NT2/D1 (cell line): ENCODE results near the gene RNF144B.

Experiments used
- DNase-seq: peaks from one replicate; pipeline ENCODE4 v3.0.0-alpha.2; 2011; ENCODE audit warnings: low read depth, low spot score
- H3K27me3 ChIP-seq: 2 replicates; pipeline ENCODE4 v1.6.0; 2011; ENCODE audit warnings: mild to moderate bottlenecking; ENCODE audit not compliant: insufficient read length, insufficient read depth
- H3K36me3 ChIP-seq: 2 replicates; pipeline ENCODE4 v1.6.1; 2011; ENCODE audit warnings: mild to moderate bottlenecking, low read length, mixed read lengths; ENCODE audit not compliant: insufficient read depth, insufficient read length
- H3K4me1 ChIP-seq: 2 replicates; pipeline ENCODE4 v1.5.1; 2011; ENCODE audit not compliant: insufficient read depth, insufficient read length
- H3K4me3 ChIP-seq: 2 replicates; pipeline ENCODE4 v1.5.1; 2011; ENCODE audit warnings: low read depth; ENCODE audit not compliant: insufficient read length
- H3K9ac ChIP-seq: 2 replicates; pipeline ENCODE4 v1.6.0; 2011; ENCODE audit warnings: low read depth; ENCODE audit not compliant: insufficient read length
- H3K9me3 ChIP-seq: 2 replicates; pipeline ENCODE4 v1.5.1; 2011; ENCODE audit warnings: mild to moderate bottlenecking, low read length; ENCODE audit not compliant: insufficient read depth
- SUZ12 ChIP-seq: IDR thresholded peaks from 2 replicates; pipeline ENCODE4 v1.6.1; 2011; ENCODE audit not compliant: insufficient read length, insufficient read depth; ENCODE audit errors: extremely low read depth
- YY1 ChIP-seq: IDR thresholded peaks from 2 replicates; pipeline ENCODE4 v1.6.1; 2011; ENCODE audit not compliant: insufficient read length, insufficient read depth
- ZNF274 ChIP-seq: IDR thresholded peaks from 2 replicates; pipeline ENCODE4 v1.6.1; 2011; ENCODE audit warnings: mild to moderate bottlenecking, low read depth, low read length

The RNF144B gene

DNA sequence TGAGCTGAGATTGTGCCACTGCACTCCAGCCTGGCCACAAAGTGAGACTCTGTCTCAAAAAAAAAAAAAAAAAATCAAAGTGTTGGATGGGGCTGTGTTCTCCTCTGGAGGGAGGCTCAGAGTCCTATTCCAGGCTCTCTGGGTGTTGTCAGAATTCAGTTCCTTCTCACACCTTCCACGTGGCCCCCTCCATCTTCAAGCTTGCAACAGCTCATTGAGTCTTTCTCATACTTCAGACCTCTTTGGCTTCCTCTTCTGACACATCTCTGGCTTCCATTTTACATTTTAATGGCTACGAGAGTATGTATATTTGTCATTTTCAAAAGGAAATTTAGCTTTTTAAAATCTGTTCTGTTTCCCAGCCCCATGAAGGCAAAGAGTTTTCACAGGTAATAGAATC lies 85.8 kb downstream of the RNF144B start:
- no peak overlapping the region for H3K4me3 ChIP-seq
- H3K9me3 ChIP-seq: no peaks in the 10 kb centered on the region
- H3K9ac ChIP-seq: no peak overlapping the region
- TF ChIP-seq SUZ12 (no peak), YY1 (no peak), ZNF274 (no peak)
- DNase-seq: no peak
- no peaks in the 10 kb centered on the region for H3K27me3 ChIP-seq
- H3K36me3 ChIP-seq: no peaks in the 10 kb centered on the region
- H3K4me1 ChIP-seq: no peaks in the 10 kb centered on the region

DNA sequence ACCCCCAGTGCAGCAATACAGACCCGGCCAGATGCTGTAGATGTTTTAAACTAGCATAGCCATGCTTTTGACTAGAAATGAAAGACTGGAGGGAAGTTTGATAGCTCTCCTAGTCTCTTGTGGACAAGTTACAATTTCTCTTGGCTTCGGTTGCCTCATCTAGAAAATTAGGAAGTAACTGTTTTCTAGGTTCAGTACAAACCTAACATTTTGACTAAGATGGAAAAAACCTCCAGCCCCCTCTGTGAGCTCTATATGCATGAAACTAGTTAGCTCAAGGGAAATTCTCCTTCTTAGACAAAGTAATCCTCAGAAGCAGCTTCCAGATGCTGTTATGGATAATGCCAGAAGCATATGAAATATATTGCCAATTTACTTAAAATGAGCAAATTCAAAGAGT lies 86.6 kb downstream of the RNF144B start:
- Histone ChIP-seq H3K9ac (no peak overlapping the region), H3K36me3 (no peaks in the 10 kb centered on the region), H3K4me1 (no peaks in the 10 kb centered on the region), H3K9me3 (no peaks in the 10 kb centered on the region), H3K4me3 (no peak overlapping the region), H3K27me3 (no peaks in the 10 kb centered on the region)
- TF ChIP-seq YY1 (no peak), SUZ12 (no peak), ZNF274 (no peak)
- DNase-seq: no peak

DNA sequence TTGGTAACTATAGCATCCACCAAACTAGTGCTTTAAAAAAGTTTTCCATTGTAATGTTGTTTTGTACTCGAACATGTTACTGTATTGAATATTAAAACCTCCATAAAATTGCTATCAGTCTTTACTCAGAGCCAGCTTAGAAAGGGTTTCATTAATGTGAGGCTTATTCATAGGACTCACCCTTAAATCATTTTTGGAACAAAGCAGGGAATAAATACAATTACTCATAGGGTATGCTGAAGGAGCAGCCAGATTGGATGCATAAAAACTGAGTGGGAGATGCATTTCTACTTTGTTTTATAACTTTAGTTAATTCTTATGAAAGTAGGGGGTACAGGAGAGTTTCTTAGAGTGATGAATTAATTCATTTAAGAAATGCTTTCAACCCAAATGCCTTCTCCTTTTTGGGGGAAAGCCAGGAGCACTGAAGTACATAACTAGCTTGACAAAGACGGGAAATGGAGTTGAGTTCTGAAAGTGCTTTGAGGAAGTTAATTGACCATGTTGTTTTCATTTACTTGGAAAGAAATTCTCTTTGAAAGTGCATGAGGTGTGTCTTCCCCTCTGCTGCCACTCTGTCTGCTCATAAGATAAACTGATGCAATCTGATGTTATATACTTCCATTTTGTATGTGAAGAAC lies 90.3 kb downstream of the RNF144B start:
- Histone ChIP-seq H3K4me3 (no peak overlapping the region), H3K9me3 (no peaks in the 10 kb centered on the region), H3K36me3 (no peaks in the 10 kb centered on the region), H3K9ac (no peak overlapping the region), H3K4me1 (no peaks in the 10 kb centered on the region), H3K27me3 (no peaks in the 10 kb centered on the region)
- no peak for DNase-seq
- TF ChIP-seq YY1 (no peak), SUZ12 (no peak), ZNF274 (no peak)

DNA sequence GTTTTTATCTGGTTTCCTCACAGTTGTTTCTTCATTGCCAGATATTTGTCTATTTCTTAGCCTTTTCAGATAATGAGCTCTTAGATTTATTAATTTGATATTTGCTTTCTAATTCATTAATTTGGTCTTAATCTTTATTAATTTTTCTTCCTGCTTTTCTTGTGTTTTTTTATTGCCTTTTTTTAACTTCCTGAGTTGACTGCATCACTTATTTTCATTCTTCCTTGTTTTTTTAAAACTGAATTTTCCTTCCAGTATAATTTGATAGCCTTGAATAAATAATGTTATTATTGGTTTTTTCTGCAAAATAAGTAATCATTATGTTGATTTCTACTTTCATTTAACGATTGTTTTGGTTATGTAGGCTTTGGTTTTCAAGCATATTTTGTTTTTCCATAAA lies 91.5 kb downstream of the RNF144B start:
- Histone ChIP-seq H3K4me3 (no peak overlapping the region), H3K36me3 (no peaks in the 10 kb centered on the region), H3K9ac (no peak overlapping the region), H3K9me3 (no peaks in the 10 kb centered on the region), H3K27me3 (no peaks in the 10 kb centered on the region), H3K4me1 (no peaks in the 10 kb centered on the region)
- DNase-seq: no peak
- TF ChIP-seq YY1 (no peak), SUZ12 (no peak), ZNF274 (no peak)

DNA sequence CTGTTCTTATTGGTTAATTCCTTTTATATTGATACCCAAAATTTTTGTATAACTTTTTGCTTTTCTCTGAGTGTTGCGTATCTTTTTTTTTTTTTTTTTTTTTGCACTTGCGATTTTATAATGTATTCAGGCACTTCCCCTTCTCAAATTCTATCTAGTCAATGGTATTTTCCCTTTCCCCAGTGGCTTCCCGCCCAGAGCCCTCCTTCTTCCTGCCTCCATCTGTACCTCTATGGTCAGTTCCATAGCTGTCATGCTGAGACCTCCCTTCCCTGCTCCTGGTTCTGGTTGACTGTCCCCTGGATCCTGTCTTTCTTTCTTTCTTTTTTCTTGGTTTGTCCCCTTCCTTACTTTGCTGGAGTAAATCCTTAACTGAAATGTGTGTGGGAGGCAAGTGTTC lies 94.7 kb downstream of the RNF144B start:
- TF ChIP-seq SUZ12: no peak
- no peak for TF ChIP-seq YY1
- TF ChIP-seq ZNF274: no peak
- no peak for DNase-seq
- no peaks in the 10 kb centered on the region for H3K9me3 ChIP-seq

DNA sequence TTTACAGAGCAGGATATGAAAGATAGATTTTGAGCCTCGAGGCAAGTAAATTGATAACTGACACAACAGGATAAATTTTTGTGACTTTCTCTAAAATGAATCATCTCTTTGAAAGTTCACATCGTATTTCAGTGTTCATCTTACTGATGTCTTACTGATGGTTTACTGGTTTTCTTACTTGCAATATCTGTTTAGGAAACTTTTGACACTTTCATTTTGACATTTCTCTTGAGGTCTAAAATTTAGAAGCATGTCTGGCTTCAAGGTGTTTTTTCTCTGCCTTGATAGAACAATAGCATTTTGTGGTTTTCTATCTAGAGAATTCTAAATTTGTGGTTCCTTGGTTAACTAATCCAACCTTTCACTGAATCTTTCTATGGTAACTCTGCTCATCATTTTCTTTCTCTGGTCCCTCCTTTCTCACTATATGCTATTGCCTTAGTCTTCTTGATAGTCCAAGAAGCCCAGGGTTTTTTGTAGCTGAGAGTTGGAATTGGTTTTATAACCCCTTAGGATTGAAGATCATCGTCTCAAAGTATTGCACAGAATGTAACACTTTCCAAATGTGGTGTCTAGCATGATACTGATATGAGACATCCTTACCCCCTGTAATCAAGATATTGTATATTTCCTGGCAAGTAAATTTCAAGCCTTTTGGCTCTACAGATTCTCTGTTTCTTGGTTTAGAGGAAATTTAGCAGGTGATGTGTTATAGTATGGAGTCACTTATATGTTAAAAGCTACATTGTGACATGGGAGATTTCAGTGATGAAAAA lies 98.7 kb downstream of the RNF144B start:
- Histone ChIP-seq H3K4me1 (peaks cover 3% of the 10 kb centered on the region), H3K36me3 (no peaks in the 10 kb centered on the region), H3K9ac (no peak overlapping the region), H3K4me3 (no peak overlapping the region), H3K27me3 (no peaks in the 10 kb centered on the region), H3K9me3 (no peaks in the 10 kb centered on the region)
- no peak for DNase-seq
- TF ChIP-seq ZNF274 (no peak), SUZ12 (no peak), YY1 (no peak)

More for the DNA sequence above, 94.7 kb downstream of the RNF144B start:
- no peaks in the 10 kb centered on the region for H3K4me1 ChIP-seq
- H3K36me3 ChIP-seq: no peaks in the 10 kb centered on the region
- no peaks in the 10 kb centered on the region for H3K27me3 ChIP-seq
- no peak overlapping the region for H3K4me3 ChIP-seq
- H3K9ac ChIP-seq: no peak overlapping the region

DNA sequence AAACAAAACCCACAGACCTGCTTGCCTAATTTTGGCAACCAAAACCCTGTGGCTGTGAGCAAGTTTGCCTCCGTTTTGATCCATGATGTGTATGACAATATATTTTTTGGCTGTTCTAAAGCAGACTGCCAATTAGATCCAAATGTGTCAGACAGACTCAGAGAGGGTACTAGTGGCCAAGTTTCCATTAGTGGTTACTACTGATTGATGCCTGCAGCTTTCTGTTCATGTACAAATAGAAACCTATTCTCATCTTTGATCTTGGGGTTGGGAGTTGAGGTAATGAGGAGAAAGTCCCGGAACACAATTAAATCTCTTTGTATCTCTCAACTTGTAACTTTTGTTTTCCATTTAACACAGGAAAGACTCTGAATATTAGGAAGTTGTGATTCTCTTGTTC lies 100.9 kb downstream of the RNF144B start:
- no peak for TF ChIP-seq SUZ12
- no peak for TF ChIP-seq ZNF274
- TF ChIP-seq YY1: no peak
- no peak for DNase-seq
- no peak overlapping the region for H3K4me3 ChIP-seq
- no peaks in the 10 kb centered on the region for H3K9me3 ChIP-seq
- no peaks in the 10 kb centered on the region for H3K36me3 ChIP-seq
- peaks cover 5% of the 10 kb centered on the region for H3K4me1 ChIP-seq
- no peaks in the 10 kb centered on the region for H3K27me3 ChIP-seq
- no peak overlapping the region for H3K9ac ChIP-seq
